ENCODE results near the gene ZFYVE1.
"Not testable (repeated sequence)": the region's sequence is repeated elsewhere in the genome, so short reads cannot be mapped to it uniquely, and the experiment has no call there.

ZFYVE1 gene

GRCh38 chr14:73003681-73004080 is 23.2 kb downstream of the ZFYVE1 start:
- no peak for DNase-seq

DNA sequence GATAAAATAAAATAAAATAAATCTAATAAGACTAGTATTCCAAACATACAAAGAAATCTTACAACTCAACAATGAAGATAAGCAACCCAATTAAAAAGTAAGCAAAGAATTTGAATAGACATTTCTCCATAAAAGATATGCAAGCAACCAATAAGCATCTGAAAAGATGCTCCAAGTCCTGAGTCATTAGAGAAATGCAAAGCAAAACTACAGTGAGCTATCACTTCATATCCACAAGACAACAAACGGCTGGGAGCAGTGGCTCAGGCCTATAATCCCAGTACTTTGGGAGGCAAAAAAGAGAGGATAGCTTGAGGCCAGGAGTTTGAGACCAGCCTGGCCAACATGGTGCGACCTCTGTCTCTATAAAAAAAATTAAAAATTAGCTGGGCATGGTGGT is 26.8 kb downstream of the ZFYVE1 start:
- no peak for DNase-seq

DNA sequence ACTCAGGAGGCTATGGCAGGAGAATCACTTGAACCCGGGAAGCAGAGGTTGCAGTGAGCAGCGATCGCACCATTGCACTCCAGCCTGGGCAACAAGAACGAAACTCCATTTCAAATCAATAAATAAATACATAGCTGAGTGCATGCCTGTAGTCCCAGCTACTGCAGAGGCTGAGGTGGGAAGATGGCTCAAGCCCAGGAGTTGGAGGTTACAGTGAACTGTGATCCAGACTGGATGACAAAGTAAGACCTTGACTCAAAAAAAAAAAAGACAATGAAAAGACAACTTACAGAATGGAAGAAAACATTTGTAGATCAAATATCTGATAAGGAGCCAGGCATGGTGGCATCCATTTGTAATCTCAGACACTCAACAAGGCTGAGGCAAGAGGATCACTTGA is 27.6 kb downstream of the ZFYVE1 start:
- DNase-seq = no peak

- DNase-seq = no peak
Measured at GRCh38 chr14:72998252-72998903, 28.5 kb downstream of the ZFYVE1 start.

DNA sequence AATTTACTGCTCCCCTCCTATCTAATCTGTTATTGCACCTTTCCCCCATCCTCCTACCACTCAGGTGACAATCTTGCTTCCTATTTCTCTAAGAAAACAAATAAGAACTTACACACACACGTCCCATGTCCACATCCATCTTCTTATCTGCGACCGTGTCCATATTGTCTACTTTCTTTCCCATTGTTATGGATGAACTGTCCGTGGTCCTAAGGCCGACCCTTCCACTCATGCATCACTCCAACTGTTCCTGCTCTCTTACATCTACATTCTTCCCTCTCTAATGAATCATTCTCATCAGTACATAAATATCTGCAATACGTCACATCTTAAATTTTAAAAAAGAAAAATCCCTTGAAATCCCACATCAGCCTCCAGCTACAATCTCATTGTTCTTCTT is 30.0 kb downstream of the ZFYVE1 start:
- DNase-seq = no peak

DNA sequence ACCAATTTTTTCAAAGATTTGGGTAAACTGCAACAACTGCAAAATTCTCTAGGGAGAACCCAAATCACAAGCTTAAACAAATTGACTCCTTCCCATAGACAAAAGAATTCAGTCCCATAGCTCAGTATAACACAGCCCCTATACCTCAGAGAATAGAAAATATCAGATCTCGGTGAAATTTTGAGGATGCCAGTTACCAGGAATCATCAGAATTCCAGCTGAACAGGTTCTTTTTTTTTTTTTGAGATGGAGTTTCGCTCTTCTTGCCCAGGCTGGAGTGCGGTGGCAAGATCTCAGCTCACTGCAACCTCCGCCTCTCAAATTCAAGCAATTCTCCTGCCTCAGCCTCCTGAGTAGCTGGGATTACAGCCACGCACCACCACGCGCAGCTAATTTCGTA is 36.7 kb downstream of the ZFYVE1 start:
- no peak for DNase-seq

- DNase-seq = no peak
Measured at GRCh38 chr14:72986857-72987256, 40.0 kb downstream of the ZFYVE1 start.

DNA sequence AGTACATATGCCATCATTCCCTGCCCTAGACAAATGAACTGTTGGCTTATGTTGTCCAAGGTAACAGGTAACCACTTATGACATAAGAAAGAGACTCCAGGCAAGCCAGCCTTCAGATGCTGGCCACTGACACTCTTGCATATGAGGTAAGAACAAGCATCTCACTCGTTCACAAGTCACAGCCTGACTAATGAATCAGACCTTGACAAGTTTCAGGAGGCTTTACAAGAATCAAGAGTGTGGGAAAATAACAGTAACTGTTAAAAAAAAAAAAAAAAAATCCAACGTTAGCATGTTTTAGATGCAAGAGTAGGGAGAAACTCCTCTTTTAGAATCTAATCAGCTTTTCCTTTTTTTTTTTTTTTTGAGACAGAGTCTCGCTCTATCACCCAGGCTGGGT is 40.7 kb downstream of the ZFYVE1 start:
- DNase-seq = no peak

GRCh38 chr14:72982146-72982708 is 44.7 kb downstream of the ZFYVE1 start:
- DNase-seq = no peak

DNA sequence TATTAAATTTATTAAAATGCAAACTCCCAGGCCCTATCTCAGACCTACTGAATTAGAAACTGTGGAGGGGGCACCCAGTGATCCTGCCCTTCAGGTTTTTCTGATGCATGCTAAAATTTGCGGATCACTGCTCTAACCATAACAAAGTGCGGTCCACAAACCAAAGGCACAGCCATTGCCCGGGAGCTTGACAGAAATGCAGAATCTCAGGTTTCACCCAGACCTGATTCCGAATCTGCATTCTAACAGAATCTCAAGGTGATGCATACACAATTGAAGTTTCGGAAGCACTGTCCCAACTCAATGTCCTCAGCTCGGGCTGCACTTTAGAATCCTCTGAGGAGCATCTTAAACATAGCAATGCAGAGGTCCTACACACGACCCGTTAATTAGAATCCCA is 46.0 kb downstream of the ZFYVE1 start:
- DNase-seq = no peak

GRCh38 chr14:72978856-72979255 is 48.0 kb downstream of the ZFYVE1 start:
- no peak for DNase-seq

DNA sequence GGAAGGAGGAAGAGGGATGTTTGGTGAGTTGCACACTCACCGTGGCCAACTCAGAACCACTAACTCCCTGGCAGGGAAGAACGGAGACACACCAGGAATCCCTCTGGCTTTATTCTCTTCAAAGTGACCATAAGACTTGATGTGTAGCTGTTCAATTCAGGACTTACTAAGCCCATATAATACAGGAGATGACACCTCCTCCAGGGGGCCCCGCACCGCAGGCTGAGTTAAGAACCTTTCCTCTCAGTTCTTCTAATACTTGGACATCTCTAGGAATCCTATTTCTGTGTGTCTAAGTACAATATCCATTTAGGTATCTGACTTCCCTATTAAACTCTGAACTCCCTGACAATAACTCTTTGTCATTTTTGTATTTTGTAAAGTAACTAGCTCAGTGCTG is 51.1 kb downstream of the ZFYVE1 start:
- DNase-seq = no peak

DNA sequence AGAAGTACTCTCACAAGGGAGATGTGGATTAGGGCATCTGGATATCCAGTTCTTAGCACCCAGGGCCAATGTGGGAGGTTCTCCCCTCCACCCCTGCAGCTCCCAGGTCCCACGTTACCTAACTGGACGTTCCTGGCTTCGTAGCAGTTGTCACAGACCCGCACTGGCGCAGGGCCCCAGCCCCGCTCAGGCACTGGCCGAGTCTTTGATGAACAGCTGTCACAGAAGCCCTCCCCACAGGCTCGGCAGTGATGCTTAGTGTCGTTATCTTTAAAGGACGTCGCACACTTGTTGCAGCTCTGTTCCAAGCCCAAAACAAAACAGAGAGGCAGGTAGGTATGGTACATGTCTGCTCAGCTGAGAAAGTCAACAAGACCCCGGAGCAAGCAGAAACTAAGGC is 52.2 kb downstream of the ZFYVE1 start:
- DNase-seq = no peak

DNA sequence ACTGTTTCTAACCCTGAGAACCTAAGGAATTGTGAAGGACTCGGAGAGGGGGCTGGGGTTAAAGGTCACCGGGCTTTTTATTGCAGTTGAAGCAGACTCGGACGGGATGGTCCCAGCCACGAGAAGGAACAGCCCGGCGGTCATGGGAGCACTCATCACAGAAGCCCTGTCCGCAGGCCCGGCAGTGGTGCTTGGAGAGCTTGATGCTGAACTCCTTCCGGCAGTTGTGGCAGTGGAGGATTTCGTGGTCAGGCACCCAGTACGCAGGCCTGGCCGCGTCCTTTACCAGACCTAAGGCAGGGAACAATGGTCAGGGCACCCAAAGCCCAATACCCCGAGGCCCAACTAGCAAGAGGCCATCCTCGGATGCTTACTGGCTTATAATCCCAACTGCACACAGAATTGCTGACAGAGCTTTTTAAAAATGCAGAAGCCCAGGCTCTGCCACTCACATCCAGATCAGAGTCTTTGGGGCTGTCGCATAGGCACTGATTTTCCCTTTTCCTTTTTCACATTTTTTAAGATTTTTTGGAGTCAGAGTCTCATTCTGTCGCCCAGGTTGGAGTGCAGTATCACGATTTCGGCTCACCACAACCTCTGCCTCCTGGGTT is 56.0 kb downstream of the ZFYVE1 start:
- DNase-seq = no peak

- DNase-seq = no peak
Measured at GRCh38 chr14:72970058-72970630, 56.8 kb downstream of the ZFYVE1 start.

GRCh38 chr14:72968316-72968715 is 58.6 kb downstream of the ZFYVE1 start:
- no peak for DNase-seq

DNA sequence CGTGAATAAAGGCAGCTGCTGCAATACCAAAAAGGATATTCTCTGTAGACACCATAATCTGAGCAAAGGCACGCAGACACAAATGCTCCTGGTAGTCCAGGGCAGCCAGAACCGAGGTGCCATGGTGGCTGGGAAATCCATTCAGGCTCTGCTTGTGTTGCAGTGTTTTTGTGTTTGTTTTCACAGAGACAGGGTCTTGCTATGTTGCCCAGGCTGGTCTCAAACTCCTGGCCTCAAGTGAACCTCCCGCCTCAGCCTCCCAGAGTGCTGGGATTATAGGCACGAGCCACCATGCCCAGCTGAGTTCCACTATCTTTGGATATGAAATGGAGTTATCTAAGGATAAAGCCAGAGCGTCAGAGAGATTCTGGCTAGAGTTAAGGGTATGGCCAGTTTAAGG is 60.9 kb downstream of the ZFYVE1 start:
- DNase-seq = no peak

GRCh38 chr14:72965249-72965648 is 61.7 kb downstream of the ZFYVE1 start:
- no peak for DNase-seq

- no peak for DNase-seq
Measured at GRCh38 chr14:72962829-72963312, 64.0 kb downstream of the ZFYVE1 start.

DNA sequence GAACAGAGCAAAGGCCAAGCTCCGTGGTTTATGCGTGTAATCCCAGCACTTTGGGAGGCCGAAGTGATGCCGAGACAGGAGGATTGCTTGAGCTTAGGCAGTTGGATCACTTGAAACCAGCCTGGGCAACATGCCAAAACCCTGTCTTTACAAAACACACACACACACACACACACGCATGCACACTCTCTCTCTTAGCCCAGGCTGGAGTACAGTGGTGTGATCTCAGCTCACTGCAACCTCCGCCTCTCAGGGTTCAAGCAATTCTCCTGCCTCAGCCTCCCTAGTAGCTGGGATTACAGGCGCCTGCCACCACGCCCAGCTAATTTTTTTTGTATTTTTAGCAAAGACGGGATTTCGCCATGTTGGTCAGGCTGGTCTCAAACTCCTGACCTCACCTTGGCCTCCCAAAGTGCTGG is 64.6 kb downstream of the ZFYVE1 start:
- peak; percentile 34 for DNase-seq

- DNase-seq = no peak
Measured at GRCh38 chr14:72961579-72962335, 65.1 kb downstream of the ZFYVE1 start.

DNA sequence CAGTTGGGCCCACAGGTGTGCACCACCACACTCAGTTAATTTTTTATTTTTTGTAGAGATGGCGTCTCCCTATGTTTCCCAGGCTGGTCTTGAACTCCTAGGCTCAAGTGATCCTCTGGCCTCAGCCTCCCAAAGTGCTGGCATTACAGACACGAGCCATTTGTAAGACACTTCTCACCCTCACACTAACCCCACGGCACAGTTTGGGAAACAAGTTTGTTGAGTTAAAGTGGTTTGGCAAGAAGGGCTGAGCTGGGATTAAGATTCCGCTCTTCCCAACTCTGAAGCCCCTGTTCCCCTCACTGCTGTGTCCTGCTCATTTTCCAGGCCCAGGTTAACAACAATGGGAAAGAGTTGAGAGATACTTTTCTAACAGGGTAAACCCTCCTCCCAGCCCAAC is 65.9 kb downstream of the ZFYVE1 start:
- DNase-seq = not testable (repeated sequence)

DNA sequence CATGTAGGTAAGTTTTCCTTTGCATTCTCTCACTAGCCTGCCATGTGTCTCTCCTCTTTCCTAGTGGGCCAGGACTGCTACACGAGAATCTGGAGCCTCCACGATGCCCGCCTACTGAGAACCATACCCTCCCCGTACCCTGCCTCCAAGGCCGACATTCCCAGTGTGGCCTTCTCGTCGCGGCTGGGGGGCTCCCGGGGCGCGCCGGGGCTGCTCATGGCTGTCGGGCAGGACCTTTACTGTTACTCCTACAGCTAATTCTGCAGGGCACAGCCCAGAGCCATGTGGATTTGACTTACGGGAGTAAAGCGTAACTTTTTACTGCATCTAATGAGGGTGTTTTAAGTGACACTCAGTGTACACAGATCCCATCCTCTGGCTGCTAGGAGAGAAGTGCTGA is 68.4 kb downstream of the ZFYVE1 start:
- DNase-seq = no peak

Data from right hindlimb (tissue), 1 donor.